ENCODE data around the gene CDK15.

The CDK15 gene

DNA sequence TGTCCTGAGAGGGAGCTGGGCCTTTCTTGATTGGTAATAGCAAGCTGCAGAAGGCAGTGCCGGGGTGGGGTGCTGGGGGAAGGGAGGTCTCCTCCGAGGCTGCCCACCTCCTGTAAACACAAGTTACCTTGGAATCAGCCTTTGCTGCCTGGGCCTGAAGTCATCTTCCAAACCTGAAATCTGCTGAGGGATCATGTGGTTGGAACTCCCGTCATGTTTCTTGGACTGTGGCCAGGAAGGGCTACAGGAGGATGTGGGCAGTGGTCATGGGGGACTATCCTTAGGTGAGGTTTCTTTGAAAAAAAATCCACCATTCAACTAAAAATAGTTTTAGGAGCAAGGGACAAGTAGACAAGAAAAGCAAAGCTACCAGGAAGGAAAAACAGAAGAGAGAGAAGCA lies 74.2 kb downstream of the CDK15 start:
- Histone ChIP-seq H3K9me3 (replicated peaks; ENCODE audit: low read length) (no peaks in the 10 kb centered on the region), H3K4me2 (ENCODE audit: low read length) (no peak overlapping the region), H3K36me3 (ENCODE audit: insufficient read depth, low read length) (no peaks in the 10 kb centered on the region), H3K4me3 (ENCODE audit: low read length) (no peak overlapping the region), H3K9ac (ENCODE audit: low read depth, low read length) (no peak overlapping the region), H3K27me3 (ENCODE audit: control insufficient read depth, insufficient read depth, low read length) (no peaks in the 10 kb centered on the region), H3K4me1 (ENCODE audit: control insufficient read depth, insufficient read depth, low read length) (peaks cover 29% of the 10 kb centered on the region)

- Histone ChIP-seq H3K4me3 (ENCODE audit: low read length) (no peak overlapping the region), H3K4me2 (ENCODE audit: low read length) (no peak overlapping the region), H3K36me3 (ENCODE audit: insufficient read depth, low read length) (no peaks in the 10 kb centered on the region), H3K9ac (ENCODE audit: low read depth, low read length) (no peak overlapping the region), H3K27me3 (ENCODE audit: control insufficient read depth, insufficient read depth, low read length) (no peaks in the 10 kb centered on the region), H3K9me3 (replicated peaks; ENCODE audit: low read length) (no peaks in the 10 kb centered on the region), H3K4me1 (ENCODE audit: control insufficient read depth, insufficient read depth, low read length) (peaks cover 29% of the 10 kb centered on the region)
These were observed 74.8 kb downstream of the CDK15 start for GRCh38 chr2:201880993-201881611.

GRCh38 chr2:201881741-201882140 lies 75.4 kb downstream of the CDK15 start:
- H3K27me3 ChIP-seq (ENCODE audit: control insufficient read depth, insufficient read depth, low read length), result no peaks in the 10 kb centered on the region
- H3K9ac ChIP-seq (ENCODE audit: low read depth, low read length), result no peak overlapping the region
- H3K4me2 ChIP-seq (ENCODE audit: low read length), result peak overlapping the region; percentile 67
- no peak overlapping the region for H3K4me3 ChIP-seq (ENCODE audit: low read length)
- peaks cover 31% of the 10 kb centered on the region for H3K4me1 ChIP-seq (ENCODE audit: control insufficient read depth, insufficient read depth, low read length)
- H3K36me3 ChIP-seq (ENCODE audit: insufficient read depth, low read length), result no peaks in the 10 kb centered on the region
- H3K9me3 ChIP-seq (replicated peaks; ENCODE audit: low read length), result no peaks in the 10 kb centered on the region

DNA sequence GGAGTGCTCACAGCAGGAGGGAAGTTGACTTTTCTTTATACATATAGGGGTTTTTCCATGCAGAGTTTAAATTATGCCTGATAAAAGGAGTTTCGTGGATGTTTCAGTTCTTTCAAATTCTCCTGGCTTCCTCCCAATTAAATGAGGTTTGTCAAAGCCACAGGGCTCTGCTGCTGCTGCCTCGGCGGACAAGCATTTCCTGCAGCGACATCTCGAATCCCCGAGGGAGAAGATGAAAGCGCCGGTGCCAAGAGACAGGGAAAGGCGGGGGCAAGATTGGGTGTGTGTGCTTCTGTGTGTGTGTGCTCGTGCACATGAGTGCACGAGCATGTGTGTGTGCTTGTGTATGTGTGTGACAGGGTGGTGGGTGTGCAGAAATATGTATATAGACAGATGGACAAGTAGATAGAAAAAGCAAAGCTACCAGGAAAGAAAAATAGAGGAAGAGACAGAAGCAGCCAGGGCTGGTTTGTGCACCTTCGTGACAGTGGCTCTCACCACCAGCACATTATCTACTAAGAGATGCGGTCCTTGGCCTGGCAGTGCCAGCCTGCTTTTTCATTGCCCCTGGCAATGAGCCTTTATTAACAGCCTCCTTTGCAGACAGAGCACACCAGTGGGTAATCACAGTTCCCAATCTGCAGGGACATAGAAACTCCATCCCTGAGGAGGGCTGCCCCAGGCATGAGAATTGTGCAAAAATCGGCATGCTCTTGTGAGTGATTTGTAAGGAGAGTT lies 76.2 kb downstream of the CDK15 start:
- H3K36me3 ChIP-seq (ENCODE audit: insufficient read depth, low read length), result no peaks in the 10 kb centered on the region
- peak overlapping the region; percentile 67 for H3K4me2 ChIP-seq (ENCODE audit: low read length)
- H3K4me1 ChIP-seq (ENCODE audit: control insufficient read depth, insufficient read depth, low read length), result peaks cover 34% of the 10 kb centered on the region
- peak overlapping the region; percentile 37 for H3K4me3 ChIP-seq (ENCODE audit: low read length)
- H3K27me3 ChIP-seq (ENCODE audit: control insufficient read depth, insufficient read depth, low read length), result no peaks in the 10 kb centered on the region
- H3K9ac ChIP-seq (ENCODE audit: low read depth, low read length), result no peak overlapping the region
- no peaks in the 10 kb centered on the region for H3K9me3 ChIP-seq (replicated peaks; ENCODE audit: low read length)

- H3K4me3 ChIP-seq (ENCODE audit: low read length), result no peak overlapping the region
- no peaks in the 10 kb centered on the region for H3K9me3 ChIP-seq (replicated peaks; ENCODE audit: low read length)
- H3K36me3 ChIP-seq (ENCODE audit: insufficient read depth, low read length), result no peaks in the 10 kb centered on the region
- no peak overlapping the region for H3K9ac ChIP-seq (ENCODE audit: low read depth, low read length)
- no peaks in the 10 kb centered on the region for H3K27me3 ChIP-seq (ENCODE audit: control insufficient read depth, insufficient read depth, low read length)
- H3K4me1 ChIP-seq (ENCODE audit: control insufficient read depth, insufficient read depth, low read length), result peaks cover 34% of the 10 kb centered on the region
- H3K4me2 ChIP-seq (ENCODE audit: low read length), result no peak overlapping the region
These were observed 77.5 kb downstream of the CDK15 start for GRCh38 chr2:201883606-201884369.

DNA sequence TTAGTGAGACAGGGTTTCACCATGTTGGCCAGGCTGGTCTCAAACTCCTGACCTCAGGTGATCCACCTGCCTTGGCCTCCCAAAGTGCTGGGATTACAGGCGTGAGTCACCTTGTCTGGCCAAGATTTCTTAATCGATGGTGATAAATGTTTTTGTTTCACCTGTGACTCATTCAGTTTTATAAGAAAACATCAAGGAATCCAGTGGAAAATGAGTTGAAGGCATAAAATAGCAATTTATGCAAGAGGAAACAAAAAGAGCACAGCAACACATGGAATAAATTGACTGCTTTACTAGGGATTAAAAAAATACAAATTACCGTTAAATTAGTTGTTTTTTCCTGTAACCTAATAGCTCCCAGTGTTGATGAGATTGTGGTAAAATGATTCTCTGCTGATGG lies 80.2 kb downstream of the CDK15 start:
- no peaks in the 10 kb centered on the region for H3K36me3 ChIP-seq (ENCODE audit: insufficient read depth, low read length)
- H3K4me3 ChIP-seq (ENCODE audit: low read length), result no peak overlapping the region
- H3K4me1 ChIP-seq (ENCODE audit: control insufficient read depth, insufficient read depth, low read length), result peaks cover 26% of the 10 kb centered on the region
- no peak overlapping the region for H3K4me2 ChIP-seq (ENCODE audit: low read length)
- no peaks in the 10 kb centered on the region for H3K27me3 ChIP-seq (ENCODE audit: control insufficient read depth, insufficient read depth, low read length)
- H3K9ac ChIP-seq (ENCODE audit: low read depth, low read length), result no peak overlapping the region
- no peaks in the 10 kb centered on the region for H3K9me3 ChIP-seq (replicated peaks; ENCODE audit: low read length)

GRCh38 chr2:201887773-201888425 lies 81.6 kb downstream of the CDK15 start:
- H3K27me3 ChIP-seq (ENCODE audit: control insufficient read depth, insufficient read depth, low read length), result no peaks in the 10 kb centered on the region
- peaks cover 12% of the 10 kb centered on the region for H3K4me1 ChIP-seq (ENCODE audit: control insufficient read depth, insufficient read depth, low read length)
- peak overlapping the region; percentile 45 for H3K4me2 ChIP-seq (ENCODE audit: low read length)
- no peaks in the 10 kb centered on the region for H3K36me3 ChIP-seq (ENCODE audit: insufficient read depth, low read length)
- no peak overlapping the region for H3K9ac ChIP-seq (ENCODE audit: low read depth, low read length)
- H3K4me3 ChIP-seq (ENCODE audit: low read length), result peak overlapping the region; percentile 1
- no peaks in the 10 kb centered on the region for H3K9me3 ChIP-seq (replicated peaks; ENCODE audit: low read length)

DNA sequence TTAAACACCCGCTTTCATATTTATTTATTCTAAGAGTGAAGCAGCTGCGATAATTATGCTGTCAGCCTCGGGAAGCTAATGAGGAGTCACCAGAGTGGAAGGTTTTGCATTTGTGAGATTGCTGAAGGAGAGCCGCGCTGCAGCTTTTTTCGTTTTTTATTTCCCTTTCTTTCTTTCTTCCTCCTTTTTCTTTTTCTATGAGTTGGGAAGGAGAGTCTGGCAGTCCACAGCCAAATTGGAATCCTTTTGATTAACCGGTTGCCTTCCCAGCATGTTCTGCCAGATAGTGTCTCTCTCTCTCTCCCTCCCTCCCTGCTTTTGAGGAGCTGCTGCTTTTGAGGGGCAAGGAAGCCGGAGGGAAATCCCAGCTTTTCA lies 82.1 kb downstream of the CDK15 start:
- Histone ChIP-seq H3K9me3 (replicated peaks; ENCODE audit: low read length) (no peaks in the 10 kb centered on the region), H3K9ac (ENCODE audit: low read depth, low read length) (no peak overlapping the region), H3K4me2 (ENCODE audit: low read length) (peak overlapping the region; percentile 45), H3K36me3 (ENCODE audit: insufficient read depth, low read length) (no peaks in the 10 kb centered on the region), H3K4me1 (ENCODE audit: control insufficient read depth, insufficient read depth, low read length) (peaks cover 12% of the 10 kb centered on the region), H3K4me3 (ENCODE audit: low read length) (peak overlapping the region; percentile 1), H3K27me3 (ENCODE audit: control insufficient read depth, insufficient read depth, low read length) (no peaks in the 10 kb centered on the region)

GRCh38 chr2:201890453-201890852 lies 84.1 kb downstream of the CDK15 start:
- H3K4me2 ChIP-seq (ENCODE audit: low read length), result no peak overlapping the region
- H3K4me1 ChIP-seq (ENCODE audit: control insufficient read depth, insufficient read depth, low read length), result peaks cover 12% of the 10 kb centered on the region
- no peaks in the 10 kb centered on the region for H3K36me3 ChIP-seq (ENCODE audit: insufficient read depth, low read length)
- H3K9ac ChIP-seq (ENCODE audit: low read depth, low read length), result no peak overlapping the region
- H3K27me3 ChIP-seq (ENCODE audit: control insufficient read depth, insufficient read depth, low read length), result no peaks in the 10 kb centered on the region
- H3K4me3 ChIP-seq (ENCODE audit: low read length), result no peak overlapping the region
- H3K9me3 ChIP-seq (replicated peaks; ENCODE audit: low read length), result no peaks in the 10 kb centered on the region

- Histone ChIP-seq H3K36me3 (ENCODE audit: insufficient read depth, low read length) (no peaks in the 10 kb centered on the region), H3K4me1 (ENCODE audit: control insufficient read depth, insufficient read depth, low read length) (peaks cover 10% of the 10 kb centered on the region), H3K4me2 (ENCODE audit: low read length) (no peak overlapping the region), H3K9ac (ENCODE audit: low read depth, low read length) (no peak overlapping the region), H3K27me3 (ENCODE audit: control insufficient read depth, insufficient read depth, low read length) (no peaks in the 10 kb centered on the region), H3K4me3 (ENCODE audit: low read length) (no peak overlapping the region), H3K9me3 (replicated peaks; ENCODE audit: low read length) (no peaks in the 10 kb centered on the region)
These were observed 85.3 kb downstream of the CDK15 start for GRCh38 chr2:201891676-201892075.

DNA sequence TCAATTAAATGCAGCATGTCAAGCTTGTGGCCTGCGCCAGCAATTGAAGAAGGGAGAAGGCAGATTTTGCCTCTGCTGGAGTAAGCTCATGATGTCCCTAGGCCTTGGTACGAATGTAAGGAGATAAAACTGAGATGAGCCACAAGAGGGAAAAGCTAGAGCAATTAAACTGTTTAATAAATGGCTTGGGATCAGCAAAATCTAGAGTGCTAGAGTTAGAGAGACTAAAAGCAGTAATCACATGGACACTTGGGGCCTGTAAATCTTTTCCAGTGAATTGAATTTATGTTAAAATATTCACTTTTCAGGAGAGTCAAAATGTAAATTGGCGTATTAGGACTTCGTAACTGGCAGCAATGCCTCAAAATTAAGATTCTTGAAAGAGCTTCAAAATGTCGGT lies 86.2 kb downstream of the CDK15 start:
- no peaks in the 10 kb centered on the region for H3K27me3 ChIP-seq (ENCODE audit: control insufficient read depth, insufficient read depth, low read length)
- H3K4me1 ChIP-seq (ENCODE audit: control insufficient read depth, insufficient read depth, low read length), result peaks cover 7% of the 10 kb centered on the region
- H3K9me3 ChIP-seq (replicated peaks; ENCODE audit: low read length), result no peaks in the 10 kb centered on the region
- no peak overlapping the region for H3K4me3 ChIP-seq (ENCODE audit: low read length)
- H3K4me2 ChIP-seq (ENCODE audit: low read length), result no peak overlapping the region
- no peak overlapping the region for H3K9ac ChIP-seq (ENCODE audit: low read depth, low read length)
- no peaks in the 10 kb centered on the region for H3K36me3 ChIP-seq (ENCODE audit: insufficient read depth, low read length)

Data from skeletal muscle satellite cell (primary cell).